ENCODE measurements around the gene TSPAN9. TPM values are rescaled to one million over a fixed set of nuclear protein-coding genes. Genes with fewer than 3 reads are reported as not detected.

TSPAN9 gene
- total RNA-seq, 2 experiments from 2014 or later: 0.15 TPM; not detected in 1

DNA sequence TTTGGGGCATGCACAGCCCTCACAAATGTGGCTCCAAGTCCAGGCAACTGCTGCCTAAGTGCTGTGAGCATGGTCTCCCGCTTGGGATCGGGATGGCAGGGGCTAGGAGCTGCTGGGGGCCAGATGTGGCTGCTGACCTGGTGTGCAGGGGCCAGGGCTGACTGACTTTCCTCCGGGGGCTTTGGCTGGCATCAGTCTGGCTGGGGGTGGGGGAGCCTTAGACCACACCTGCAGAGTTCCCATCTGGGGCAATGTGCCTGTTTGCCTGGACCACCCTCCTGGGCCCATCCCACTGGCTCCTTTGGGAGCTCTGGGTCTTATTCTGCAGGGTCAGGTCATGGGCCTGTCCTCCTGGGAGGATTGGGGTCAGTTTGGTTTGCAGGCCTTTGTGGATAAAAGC, 90.5 kb downstream of the TSPAN9 start:
- ChIA-PET CTCF (interaction anchor here (1.3 kb wide), 1 partner anchor 13 kb away, joined by 4 read pairs; no protein-coding TSS in a partner anchor), POLR2A (no interaction called here)
- Mint-ChIP-seq H3K9me3 (no peaks in the 10 kb centered on the region), H3K27me3 (peaks cover 4% of the 10 kb centered on the region), H3K36me3 (ENCODE audit: low read depth) (no peaks in the 10 kb centered on the region), H3K4me1 (no peaks in the 10 kb centered on the region), H3K27ac (no peak overlapping the region), H3K4me3 (no peak overlapping the region)
- no peak for DNase-seq

DNA sequence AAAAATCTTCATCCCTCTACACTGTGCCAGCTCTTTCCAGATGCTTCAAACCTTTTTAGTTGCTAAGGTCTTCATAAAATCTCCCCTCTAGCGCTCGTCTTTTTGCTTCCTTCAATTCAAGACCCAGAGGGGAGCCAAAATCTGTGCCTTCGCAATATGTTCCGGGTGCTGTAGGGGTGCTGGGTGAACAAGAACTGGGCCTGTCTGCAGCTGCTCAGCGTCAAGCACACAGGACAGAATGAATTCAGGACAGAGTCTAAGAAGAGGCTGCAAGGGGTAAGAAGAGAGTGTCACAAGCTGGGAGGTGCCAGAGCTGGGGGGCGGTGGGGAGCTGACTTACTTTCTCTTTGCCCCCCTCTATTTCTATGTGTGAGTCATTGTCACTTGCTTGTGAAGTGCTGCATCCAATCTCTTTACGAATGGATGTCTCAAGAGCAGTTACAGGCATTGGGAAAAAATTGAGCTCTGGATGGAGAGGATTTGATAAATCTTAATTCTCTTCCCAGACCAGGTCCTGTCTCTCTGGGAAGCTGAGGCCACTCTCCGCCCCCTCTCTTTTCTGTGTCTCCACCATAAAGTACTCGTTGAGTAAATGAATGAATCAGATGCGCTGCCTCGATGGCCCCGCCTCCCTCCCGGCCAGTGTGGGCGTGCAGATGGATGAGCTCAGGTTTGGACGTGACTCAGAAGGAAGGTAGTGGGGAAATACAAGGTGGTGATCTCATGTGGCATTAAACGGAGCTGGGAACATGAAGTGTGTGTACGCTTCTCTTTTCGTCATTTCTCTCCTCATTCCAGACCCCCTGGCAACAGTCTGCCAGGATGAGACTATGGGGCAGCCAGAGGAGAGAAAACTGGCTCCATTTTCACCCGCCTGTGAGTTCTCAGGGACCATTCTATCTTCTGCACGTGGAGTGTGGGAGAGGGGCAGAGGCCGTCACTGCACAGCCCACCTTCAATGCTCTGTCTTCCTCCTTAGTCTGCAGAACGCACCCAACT, 91.3 kb downstream of the TSPAN9 start:
- Mint-ChIP-seq H3K9me3 (no peaks in the 10 kb centered on the region), H3K36me3 (ENCODE audit: low read depth) (no peaks in the 10 kb centered on the region), H3K27ac (no peak overlapping the region), H3K27me3 (peaks cover 4% of the 10 kb centered on the region), H3K4me1 (no peaks in the 10 kb centered on the region), H3K4me3 (no peak overlapping the region)
- ChIA-PET CTCF (interaction anchor here (1.3 kb wide), 1 partner anchor 14 kb away, joined by 4 read pairs; no protein-coding TSS in a partner anchor), POLR2A (no interaction called here)
- DNase-seq: no peak

DNA sequence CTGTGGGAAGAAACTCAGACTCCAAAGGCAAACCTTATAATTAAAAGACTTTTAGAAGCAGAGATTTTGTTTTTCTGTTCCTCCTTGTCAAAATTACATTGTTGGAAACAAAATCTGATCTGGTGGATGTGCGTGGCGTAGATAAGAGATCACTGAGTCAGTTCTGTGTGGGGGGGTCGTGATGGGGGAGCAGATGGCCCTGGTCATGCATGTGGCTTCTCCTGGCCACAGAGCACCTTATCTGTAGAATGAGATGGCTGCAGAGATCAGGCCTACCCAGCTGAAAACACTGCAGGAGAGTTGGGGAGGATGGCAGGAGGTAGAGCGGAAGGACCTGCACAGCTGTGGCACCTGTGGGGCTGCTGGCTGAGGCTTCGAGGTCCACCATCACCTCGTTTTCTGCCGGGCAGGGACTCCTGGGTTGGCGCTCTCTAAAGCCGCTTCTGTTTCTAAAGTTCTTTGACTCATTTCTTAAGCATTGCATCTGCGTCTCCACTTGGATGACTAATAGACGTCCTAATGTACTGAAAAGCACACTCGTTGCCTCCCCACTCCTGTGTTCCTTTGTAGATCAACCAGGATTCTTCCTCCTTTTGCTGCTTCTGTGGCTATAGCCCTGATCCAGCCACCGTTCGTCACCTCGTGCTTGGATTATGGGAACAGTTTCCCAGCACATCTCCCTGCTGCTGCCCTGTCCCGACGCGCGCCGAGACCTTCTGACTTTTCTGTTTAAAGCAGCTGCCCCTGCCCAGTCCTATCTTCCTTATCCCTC, 93.4 kb downstream of the TSPAN9 start:
- H3K27ac Mint-ChIP-seq: no peak overlapping the region
- POLR2A ChIA-PET: no interaction called here

DNA sequence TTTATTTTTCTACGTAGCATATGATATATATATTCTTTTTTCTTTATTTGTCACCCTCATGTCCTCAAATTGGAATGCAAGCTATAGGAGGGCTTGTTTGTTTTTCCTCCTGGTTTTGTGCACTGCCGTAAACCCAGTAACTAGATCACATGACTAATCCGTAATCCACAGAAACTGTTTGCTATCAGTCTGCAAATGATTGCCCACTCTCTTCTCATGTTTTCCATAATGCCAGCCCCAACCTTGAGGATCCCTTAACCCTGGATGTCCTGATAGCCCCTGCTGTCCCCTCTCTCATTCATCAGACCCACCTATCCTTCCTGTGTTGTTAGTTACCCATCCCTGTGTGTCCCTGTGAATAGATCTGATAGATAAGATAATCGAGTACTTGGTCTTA, 94.0 kb downstream of the TSPAN9 start:
- POLR2A ChIA-PET: no interaction called here
- no peak overlapping the region for H3K27ac Mint-ChIP-seq
- no peak overlapping the region for H3K4me3 Mint-ChIP-seq

More for the DNA sequence above, 93.4 kb downstream of the TSPAN9 start:
- H3K9me3 Mint-ChIP-seq: no peaks in the 10 kb centered on the region
- no peak for DNase-seq
- H3K27me3 Mint-ChIP-seq: peaks cover 4% of the 10 kb centered on the region
- no peaks in the 10 kb centered on the region for H3K36me3 Mint-ChIP-seq (ENCODE audit: low read depth)
- H3K4me3 Mint-ChIP-seq: no peak overlapping the region
- CTCF ChIA-PET: interaction anchor here (0.9 kb wide), 1 partner anchor 38 kb away, joined by 3 read pairs; no protein-coding TSS in a partner anchor
- H3K4me1 Mint-ChIP-seq: no peaks in the 10 kb centered on the region

DNA sequence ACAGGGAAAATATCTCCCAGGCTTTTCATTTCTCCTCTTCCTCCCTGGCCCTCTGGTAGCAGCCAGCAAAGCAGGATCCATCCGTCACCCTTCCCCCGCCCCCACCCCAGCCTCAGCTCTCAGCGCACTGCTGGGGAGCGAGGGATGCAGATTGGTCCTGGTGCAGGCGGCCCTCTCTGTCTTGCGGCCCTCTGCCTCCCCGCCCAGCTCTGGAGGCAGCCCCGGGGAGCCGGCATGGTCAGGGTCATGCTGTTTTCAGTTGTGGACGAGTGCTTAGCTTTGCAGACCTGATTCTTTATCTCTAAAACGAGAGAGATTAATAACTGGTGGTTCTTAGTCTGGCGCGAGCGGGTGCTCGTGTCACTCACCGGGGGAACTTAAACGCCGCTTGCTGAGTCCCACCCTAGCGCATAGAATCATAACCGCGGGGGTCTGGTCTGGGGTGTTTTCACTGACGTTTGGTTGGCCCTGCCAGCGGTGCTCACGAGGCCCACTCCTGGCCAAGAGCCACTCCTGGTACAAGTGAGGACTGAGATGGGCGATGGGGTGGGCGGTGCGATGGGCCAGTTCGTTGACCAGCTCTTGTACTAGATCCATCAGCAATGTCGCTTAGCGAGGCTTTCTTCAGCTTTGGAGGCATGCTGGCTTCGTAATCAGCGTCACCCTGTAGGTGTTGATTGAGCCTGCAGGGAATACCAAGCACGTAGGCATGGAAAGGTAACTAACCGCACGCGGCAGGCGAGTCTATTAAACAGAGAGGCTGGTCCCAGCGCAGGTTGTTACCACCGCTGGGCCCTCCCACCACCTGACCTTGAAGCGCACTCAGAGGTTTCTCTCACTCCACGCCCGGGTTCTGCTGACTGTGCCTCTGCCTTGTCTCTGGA, 95.2 kb downstream of the TSPAN9 start:
- Mint-ChIP-seq H3K4me3 (no peak overlapping the region), H3K9me3 (no peaks in the 10 kb centered on the region), H3K27ac (no peak overlapping the region), H3K27me3 (peaks cover 2% of the 10 kb centered on the region), H3K4me1 (no peaks in the 10 kb centered on the region), H3K36me3 (ENCODE audit: low read depth) (no peaks in the 10 kb centered on the region)
- DNase-seq: no peak
- CTCF ChIA-PET: no interaction called here
- POLR2A ChIA-PET: no interaction called here

More for the DNA sequence above, 94.0 kb downstream of the TSPAN9 start:
- CTCF ChIA-PET: interaction anchor here (0.9 kb wide), 1 partner anchor 39 kb away, joined by 3 read pairs; no protein-coding TSS in a partner anchor
- Mint-ChIP-seq H3K4me1 (no peaks in the 10 kb centered on the region), H3K36me3 (ENCODE audit: low read depth) (no peaks in the 10 kb centered on the region), H3K9me3 (no peaks in the 10 kb centered on the region), H3K27me3 (peaks cover 4% of the 10 kb centered on the region)
- no peak for DNase-seq

DNA sequence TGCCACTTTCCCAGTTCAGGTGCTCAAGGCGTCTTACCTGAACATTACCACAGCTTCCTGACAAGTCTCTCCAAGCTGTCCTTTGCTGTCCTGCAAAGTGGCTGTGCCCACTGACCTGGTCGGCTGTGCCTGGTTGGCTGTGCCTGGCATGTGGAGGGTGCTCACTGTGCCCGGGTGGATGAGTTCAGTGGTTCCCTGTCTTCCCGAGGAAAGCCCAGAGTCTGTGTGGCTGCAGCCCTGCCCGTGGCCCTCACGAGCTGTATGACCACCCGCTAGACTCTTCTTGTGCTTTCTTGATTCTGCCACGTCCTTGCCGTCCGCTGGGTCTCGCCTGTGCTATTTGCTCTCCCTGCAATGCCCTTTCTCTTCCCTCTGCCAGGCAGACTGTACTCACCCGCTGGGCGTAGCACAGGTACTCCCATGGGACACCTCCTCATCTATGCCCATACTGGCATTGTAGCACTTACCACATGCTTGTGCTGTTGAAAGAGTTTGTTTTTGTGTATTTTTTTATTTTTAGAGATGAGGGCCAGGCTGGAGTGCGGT, 95.9 kb downstream of the TSPAN9 start:
- no peak overlapping the region for H3K27ac Mint-ChIP-seq
- no peaks in the 10 kb centered on the region for H3K4me1 Mint-ChIP-seq

DNA sequence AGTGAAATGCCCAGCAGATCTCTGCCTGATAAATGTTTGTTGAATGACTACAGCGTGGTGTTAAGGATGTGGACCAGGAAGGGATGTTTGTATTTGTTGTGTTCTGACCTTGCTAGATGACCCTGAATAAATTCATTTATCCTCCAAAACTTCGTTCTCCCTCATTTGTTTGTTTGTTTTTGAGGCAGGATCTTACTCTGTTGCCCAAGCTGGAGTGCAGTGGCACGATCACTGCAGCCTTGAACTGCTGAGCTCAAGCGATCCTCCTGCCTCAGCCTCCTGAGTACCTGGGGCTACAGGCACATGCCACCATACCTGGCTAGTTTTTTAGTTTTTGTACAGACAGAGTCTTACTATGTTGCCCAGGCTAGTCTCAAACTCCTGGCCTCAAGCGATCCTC, 96.7 kb downstream of the TSPAN9 start:
- POLR2A ChIA-PET: no interaction called here
- peaks cover 7% of the 10 kb centered on the region for H3K27me3 Mint-ChIP-seq

More for the DNA sequence above, 95.9 kb downstream of the TSPAN9 start:
- DNase-seq: no peak
- no peaks in the 10 kb centered on the region for H3K36me3 Mint-ChIP-seq (ENCODE audit: low read depth)
- H3K27me3 Mint-ChIP-seq: peaks cover 2% of the 10 kb centered on the region
- ChIA-PET POLR2A (no interaction called here), CTCF (no interaction called here)
- no peaks in the 10 kb centered on the region for H3K9me3 Mint-ChIP-seq
- no peak overlapping the region for H3K4me3 Mint-ChIP-seq

DNA sequence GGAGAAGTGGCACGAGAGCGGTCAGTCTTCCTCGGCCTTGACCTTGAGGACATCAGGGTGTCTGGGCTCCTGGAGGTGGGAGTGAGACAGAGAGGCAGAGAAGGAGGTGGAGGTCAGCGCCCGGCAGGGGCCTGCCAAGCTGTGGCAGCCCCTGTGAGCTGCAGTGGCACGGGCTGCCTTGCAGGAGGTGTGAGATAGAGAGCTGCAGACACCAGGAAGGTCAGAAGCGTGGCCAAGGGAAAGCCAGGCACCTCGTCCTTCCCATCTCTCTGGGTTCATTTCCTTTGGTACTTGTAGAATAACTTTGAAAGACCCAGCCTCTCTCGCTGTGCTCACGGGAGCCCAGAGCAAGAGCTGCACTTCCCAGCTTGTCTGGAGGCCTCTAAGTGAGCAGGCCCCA, 98.1 kb downstream of the TSPAN9 start:
- DNase-seq: no peak
- H3K27me3 Mint-ChIP-seq: peaks cover 14% of the 10 kb centered on the region
- H3K9me3 Mint-ChIP-seq: no peaks in the 10 kb centered on the region
- no peak overlapping the region for H3K4me3 Mint-ChIP-seq
- POLR2A ChIA-PET: no interaction called here
- no peak overlapping the region for H3K27ac Mint-ChIP-seq
- H3K4me1 Mint-ChIP-seq: no peaks in the 10 kb centered on the region
- no peaks in the 10 kb centered on the region for H3K36me3 Mint-ChIP-seq (ENCODE audit: low read depth)
- CTCF ChIA-PET: no interaction called here

More for the DNA sequence above, 96.7 kb downstream of the TSPAN9 start:
- H3K4me1 Mint-ChIP-seq: no peaks in the 10 kb centered on the region
- H3K27ac Mint-ChIP-seq: no peak overlapping the region
- CTCF ChIA-PET: no interaction called here
- H3K36me3 Mint-ChIP-seq (ENCODE audit: low read depth): no peaks in the 10 kb centered on the region
- DNase-seq: no peak
- H3K4me3 Mint-ChIP-seq: no peak overlapping the region
- H3K9me3 Mint-ChIP-seq: no peaks in the 10 kb centered on the region

DNA sequence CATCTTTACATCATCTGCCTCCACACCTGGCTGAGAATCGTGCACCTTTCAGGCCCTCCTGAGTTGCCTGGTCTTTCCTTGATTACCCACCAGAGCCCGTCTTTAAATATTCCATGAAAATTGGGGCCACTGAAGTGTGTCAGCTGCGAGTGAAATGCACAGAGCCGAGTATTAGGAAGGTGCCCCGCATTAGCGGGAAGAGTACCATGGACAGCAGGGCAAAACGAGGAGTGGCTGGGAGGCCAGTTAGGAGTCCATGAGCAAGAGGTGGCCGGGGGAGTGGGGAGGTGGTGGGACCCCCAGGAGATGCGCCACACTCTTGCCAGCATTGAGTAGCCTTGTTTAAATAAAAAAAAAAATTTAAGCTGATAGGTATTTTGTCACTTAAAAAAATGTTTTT, 99.6 kb downstream of the TSPAN9 start:
- no peak for DNase-seq
- H3K27me3 Mint-ChIP-seq: peaks cover 16% of the 10 kb centered on the region
- H3K27ac Mint-ChIP-seq: no peak overlapping the region
- H3K4me1 Mint-ChIP-seq: no peaks in the 10 kb centered on the region
- ChIA-PET POLR2A (no interaction called here), CTCF (interaction anchor here (0.7 to 1.0 kb wide), 2 partner anchors 19 to 31 kb away, joined by 4 to 5 read pairs; no protein-coding TSS in a partner anchor)
- H3K36me3 Mint-ChIP-seq (ENCODE audit: low read depth): no peaks in the 10 kb centered on the region
- no peak overlapping the region for H3K4me3 Mint-ChIP-seq
- no peaks in the 10 kb centered on the region for H3K9me3 Mint-ChIP-seq

DNA sequence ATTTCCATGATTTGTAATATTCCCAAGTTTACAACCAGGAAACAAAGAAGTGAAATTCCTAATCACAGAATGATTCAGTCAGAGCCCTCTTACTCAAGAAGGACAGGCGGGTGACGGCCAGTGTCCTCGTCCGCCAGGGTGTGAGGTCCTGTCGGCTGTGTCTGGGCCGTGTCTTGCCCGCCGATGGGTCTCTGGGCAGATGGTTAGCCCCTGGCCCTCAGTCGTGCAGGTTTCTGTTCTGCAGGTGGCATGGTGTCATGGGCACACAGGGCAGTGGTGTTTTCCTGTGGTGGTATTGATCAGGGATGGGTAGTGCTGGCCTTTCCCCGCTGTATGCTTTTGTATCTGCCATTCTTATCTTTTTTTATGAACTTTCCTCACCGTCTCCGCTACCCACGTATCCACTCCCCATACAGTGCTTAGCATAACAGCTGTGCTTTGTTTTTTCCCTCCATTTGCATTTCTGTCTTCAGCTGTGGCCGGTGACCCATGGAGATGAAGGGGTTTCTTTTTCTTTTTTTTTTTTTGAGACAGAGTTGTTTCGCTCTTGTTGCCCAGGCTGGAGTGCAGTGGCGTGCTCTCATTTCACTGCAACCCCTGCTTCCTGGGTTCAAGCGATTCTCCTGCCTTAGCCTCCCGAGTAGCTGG, 100.7 kb downstream of the TSPAN9 start:
- no peaks in the 10 kb centered on the region for H3K36me3 Mint-ChIP-seq (ENCODE audit: low read depth)
- DNase-seq: no peak
- H3K4me1 Mint-ChIP-seq: no peaks in the 10 kb centered on the region
- H3K4me3 Mint-ChIP-seq: no peak overlapping the region
- CTCF ChIA-PET: interaction anchor here (0.6 kb wide), 1 partner anchor 301 kb away, joined by 3 read pairs; the partner anchor contains the start of genes FOXM1 and RHNO1
- no peaks in the 10 kb centered on the region for H3K9me3 Mint-ChIP-seq
- POLR2A ChIA-PET: no interaction called here
- no peak overlapping the region for H3K27ac Mint-ChIP-seq
- H3K27me3 Mint-ChIP-seq: peaks cover 16% of the 10 kb centered on the region

DNA sequence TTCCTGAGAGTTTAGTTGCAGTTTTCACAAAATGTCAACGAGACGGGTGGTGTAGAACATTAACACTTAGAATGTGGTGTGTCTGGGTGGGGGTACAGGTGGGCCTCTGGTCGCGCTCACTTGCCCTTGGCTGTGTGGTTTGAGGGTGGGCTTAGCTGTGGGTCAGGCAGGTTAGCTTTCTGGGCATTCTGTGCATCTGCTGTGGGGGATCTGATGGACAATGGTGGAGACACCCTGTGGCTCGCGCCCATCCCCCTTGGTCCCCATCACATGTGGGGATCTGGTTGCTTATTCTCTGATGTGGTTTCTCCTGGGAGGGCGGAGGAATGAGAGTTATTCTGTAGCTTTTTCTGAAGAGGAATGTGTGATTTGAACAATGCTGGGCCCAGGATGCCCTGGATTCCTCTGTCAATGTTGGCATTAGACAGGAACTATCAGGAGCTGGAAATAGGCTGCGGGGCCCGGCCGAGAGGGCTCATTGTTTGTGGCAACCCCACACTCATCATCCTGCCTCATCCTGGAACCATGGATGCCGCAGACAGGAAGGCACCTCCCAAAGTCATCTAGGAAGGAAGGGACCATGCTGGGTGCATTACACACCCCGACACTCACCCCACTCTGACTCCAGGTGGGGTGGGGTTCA, 101.6 kb downstream of the TSPAN9 start:
- Mint-ChIP-seq H3K4me1 (no peaks in the 10 kb centered on the region), H3K9me3 (no peaks in the 10 kb centered on the region), H3K4me3 (no peak overlapping the region), H3K36me3 (ENCODE audit: low read depth) (no peaks in the 10 kb centered on the region), H3K27me3 (peaks cover 16% of the 10 kb centered on the region), H3K27ac (no peak overlapping the region)
- no peak for DNase-seq
- POLR2A ChIA-PET: no interaction called here
- CTCF ChIA-PET: interaction anchor here (0.6 to 1.1 kb wide), 2 partner anchors 17 to 302 kb away, joined by 3 read pairs; partner anchors contain the start of genes FOXM1 and RHNO1
